GM19463 (cell line): ENCODE measurements around the gene NDUFA8.

ENCODE experiments used
- ATAC-seq: cut with Tn5 transposase; IDR thresholded peaks from one replicate; pipeline ENCODE4 v1.9.1; 2021; ENCODE audit warnings: mild to moderate bottlenecking, moderate library complexity; ENCODE audit not compliant: unreplicated experiment

The NDUFA8 gene

GRCh38 chr9:122103985-122104384 is 55.6 kb downstream of the NDUFA8 start:
- ATAC-seq: no peak

- ATAC-seq: no peak
Measured at GRCh38 chr9:122102156-122102555, 57.4 kb downstream of the NDUFA8 start.

DNA sequence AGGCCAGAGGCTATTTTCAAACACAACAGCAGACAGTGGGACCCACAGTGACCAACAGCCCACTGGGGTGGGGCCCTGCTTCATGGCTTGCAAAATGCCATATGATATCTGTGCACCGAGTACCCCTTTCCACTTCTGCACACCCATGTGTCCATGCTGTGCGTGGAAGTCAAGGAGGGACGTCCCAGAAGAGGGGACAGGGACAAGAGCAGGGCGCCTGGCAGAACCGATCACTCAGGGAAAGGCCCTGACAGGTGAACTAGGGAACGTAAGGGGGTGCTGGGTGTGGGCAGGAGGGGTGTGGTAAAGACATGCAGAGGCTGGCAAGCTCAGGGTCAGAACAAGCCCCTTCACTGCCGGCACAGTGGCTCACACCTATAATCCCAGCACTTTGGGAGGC is 58.8 kb downstream of the NDUFA8 start:
- no peak for ATAC-seq

DNA sequence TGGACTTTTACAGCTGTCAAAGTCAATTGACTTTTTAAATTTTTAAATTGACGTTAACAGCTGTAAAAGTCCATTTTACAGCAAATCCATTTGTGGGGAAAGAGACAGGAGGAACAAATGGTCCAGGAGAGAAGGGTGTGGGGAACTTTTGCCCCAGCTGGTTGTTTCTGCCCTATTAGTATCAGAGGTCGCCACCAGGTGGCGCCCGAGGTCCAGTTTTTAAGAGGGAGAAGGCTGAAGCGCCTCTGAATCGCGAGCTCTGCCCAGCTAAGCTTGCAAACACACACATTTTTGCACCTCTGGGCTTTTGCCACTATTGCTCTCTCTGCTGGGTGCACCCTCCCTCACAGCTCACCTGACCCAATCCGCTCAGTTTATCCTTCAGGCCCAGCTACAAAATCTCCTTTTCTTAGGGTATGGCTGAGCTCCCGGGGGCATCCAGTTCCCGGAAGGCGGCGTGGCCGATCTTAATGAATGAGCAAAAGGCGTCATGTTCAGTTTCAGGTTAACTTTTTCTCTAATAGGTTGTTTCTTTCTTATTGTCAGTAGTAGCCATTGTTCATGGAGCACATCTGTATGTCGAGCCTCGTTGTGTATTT is 60.2 kb downstream of the NDUFA8 start:
- peak; percentile 76 for ATAC-seq

GRCh38 chr9:122097679-122098315 is 61.8 kb downstream of the NDUFA8 start:
- no peak for ATAC-seq

- no peak for ATAC-seq
Measured at GRCh38 chr9:122096620-122097415, 62.8 kb downstream of the NDUFA8 start.

DNA sequence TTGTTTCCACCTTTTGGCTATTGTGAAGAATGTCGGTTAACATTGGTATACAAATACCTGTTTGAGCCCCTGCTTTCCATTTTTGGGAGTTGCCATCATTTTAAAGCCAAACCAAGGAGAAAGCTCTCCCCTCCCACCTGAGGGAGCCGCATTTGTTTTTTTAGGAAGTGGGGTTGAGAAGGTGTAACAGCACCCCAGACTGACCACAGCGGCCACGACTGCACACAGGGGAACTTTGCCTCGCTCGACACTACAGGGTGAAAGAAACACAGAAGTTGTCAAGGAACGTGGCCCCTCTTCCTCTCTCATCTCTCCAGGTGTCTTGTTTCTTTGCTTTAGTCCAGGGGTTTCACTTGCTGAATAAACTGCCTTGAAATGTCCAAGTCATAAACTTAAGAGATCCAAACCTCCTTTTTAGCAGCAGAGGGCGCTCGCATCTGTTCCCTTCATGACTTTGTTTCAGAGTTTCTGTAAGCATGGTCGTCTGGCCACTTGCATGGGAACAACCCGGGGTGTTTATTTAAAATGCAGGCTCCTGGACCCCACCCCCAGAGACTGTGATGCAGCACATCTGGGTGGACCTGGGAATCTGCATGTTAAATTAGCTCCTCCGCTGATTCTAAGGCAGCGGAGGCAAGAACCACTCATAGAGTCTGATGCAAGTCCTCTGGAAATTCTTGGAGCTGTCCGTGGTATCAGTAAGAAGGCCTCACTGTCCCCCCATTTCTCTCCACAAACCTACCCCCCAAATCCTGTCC is 64.4 kb downstream of the NDUFA8 start:
- ATAC-seq: no peak
